ENCODE data around the gene PADI3.

- TF ChIP-seq CTCF (IDR thresholded peaks at IDR 0.05) (no peak), POLR2A (IDR thresholded peaks at IDR 0.05) (no peak)
Measured at GRCh38 chr1:17304826-17305175, 55.9 kb downstream of the PADI3 start.

All from heart left ventricle (tissue), 13 donors.